HEK293 (cell line): Measurements from ENCODE around the gene B3GNT9.

Experiments used
- ZBTB21 ChIP-seq: fragments of 450-650 bp; formaldehyde crosslinking; IDR thresholded peaks from 2 replicates; pipeline ENCODE4 v1.5.1; 2017; ENCODE audit warnings: missing biosample characterization, missing genetic modification characterization
- ZFP37 ChIP-seq: fragments of 450-650 bp; formaldehyde crosslinking; IDR thresholded peaks from 2 replicates; pipeline ENCODE4 v1.5.1; 2016; ENCODE audit warnings: missing biosample characterization, missing genetic modification characterization
- ZNF19 ChIP-seq: fragments of 450-650 bp; formaldehyde crosslinking; IDR thresholded peaks from 2 replicates; pipeline ENCODE4; 2016; ENCODE audit warnings: missing biosample characterization, missing genetic modification characterization, low read depth
- ZNF830 ChIP-seq: fragments of 450-650 bp; IDR thresholded peaks from 2 replicates; pipeline ENCODE4 v1.5.0; 2018; ENCODE audit warnings: missing biosample characterization, missing genetic modification characterization, low read depth, mild to moderate bottlenecking, moderate library complexity

DNA sequence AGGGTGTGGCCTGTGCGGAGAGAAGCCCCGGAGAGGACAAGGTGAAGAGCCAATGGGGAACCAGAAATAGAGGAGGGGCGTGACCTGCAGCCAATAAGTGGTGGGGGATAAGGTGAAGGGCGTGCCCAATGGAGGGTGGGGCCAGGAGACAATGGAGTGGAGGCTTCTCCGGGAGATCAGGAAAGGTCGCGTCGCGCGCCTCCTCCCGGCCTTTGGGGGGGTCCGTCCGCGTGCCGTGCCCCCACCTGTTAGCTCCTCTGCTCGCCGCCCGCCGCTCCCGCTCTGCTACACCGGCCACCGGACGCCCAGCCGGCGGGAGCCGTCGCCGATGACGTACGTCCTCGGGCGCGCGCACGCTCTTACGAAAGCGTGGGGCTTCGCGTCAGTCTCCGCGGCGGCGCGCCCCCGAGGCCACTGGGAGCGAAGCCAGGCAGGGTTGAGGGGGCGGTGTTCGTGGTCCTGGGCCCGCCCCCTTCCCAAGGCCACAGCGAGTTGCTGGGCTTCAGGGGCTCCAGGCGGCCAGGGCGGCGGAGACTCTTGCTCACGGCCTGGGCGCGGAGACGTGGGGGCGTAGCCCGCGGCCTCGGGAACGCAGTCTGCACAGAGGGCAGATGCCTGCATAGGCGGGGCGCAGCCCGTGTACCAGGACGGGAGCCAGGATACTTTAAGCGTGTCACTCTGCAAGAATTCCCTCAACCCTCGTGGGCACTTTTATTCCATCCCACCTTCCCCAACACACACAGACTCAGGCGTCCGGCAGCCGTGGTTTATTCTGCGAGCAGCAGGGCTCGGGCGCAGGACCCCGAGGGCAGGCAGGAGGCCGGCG is 33.0 kb upstream of the B3GNT9 start, which contains the start of gene MATCAP1:
- no peak for TF ChIP-seq ZNF830 (tag by site-specific recombination)
- no peak for TF ChIP-seq ZFP37
- TF ChIP-seq ZBTB21 (tag by site-specific recombination): peak; percentile 94
- TF ChIP-seq ZNF19 (tag by site-specific recombination): no peak
